ENCODE results near the gene PLEKHA7. TPM values are rescaled to one million over a fixed set of nuclear protein-coding genes. Genes with fewer than 3 reads are reported as not detected.

PLEKHA7 gene
- total and polyA plus RNA-seq, 2 of the 8 experiments (the other 6 are each of a cell fraction or from before 2014, with no cell fraction given) = 11.4 to 25.6 TPM

DNA sequence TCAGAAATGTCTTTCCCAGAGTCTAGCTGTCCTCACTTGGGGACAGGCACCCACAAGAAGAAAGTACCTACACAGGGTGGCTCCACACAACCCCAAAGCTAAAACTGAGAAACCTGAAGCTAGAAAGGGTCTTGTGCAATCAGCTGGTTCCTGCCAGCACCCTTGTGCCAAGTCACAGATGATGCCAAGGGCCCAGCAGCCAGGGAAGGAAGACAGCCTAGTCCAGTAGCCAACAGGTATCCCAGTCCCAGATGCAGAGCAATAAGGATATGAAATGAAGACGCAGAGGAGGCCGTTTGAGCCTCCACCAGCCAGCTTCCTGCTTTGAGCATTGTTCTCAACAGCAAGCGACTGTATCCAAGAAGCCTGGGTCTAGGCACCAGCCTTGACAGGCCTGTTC is 6.1 kb downstream of the PLEKHA7 start (continued):
- TF ChIP-seq NRF1 (IDR thresholded peaks at IDR 0.05; ENCODE audit: low read depth, low read length) (no peak), KDM4A (IDR thresholded peaks at IDR 0.05; ENCODE audit: low read depth, low read length, severe bottlenecking) (no peak), HDAC2 (IDR thresholded peaks at IDR 0.05; ENCODE audit: borderline replicate concordance in 1 of 2, low read depth in 2 of 2, low read length in 2 of 2) (no peak), PHF8 (conservative IDR thresholded peaks at IDR 0.05; ENCODE audit: low read depth, low read length) (no peak), CREB1 (IDR thresholded peaks at IDR 0.05) (no peak)
- TF ChIP-seq, protein P1, sequence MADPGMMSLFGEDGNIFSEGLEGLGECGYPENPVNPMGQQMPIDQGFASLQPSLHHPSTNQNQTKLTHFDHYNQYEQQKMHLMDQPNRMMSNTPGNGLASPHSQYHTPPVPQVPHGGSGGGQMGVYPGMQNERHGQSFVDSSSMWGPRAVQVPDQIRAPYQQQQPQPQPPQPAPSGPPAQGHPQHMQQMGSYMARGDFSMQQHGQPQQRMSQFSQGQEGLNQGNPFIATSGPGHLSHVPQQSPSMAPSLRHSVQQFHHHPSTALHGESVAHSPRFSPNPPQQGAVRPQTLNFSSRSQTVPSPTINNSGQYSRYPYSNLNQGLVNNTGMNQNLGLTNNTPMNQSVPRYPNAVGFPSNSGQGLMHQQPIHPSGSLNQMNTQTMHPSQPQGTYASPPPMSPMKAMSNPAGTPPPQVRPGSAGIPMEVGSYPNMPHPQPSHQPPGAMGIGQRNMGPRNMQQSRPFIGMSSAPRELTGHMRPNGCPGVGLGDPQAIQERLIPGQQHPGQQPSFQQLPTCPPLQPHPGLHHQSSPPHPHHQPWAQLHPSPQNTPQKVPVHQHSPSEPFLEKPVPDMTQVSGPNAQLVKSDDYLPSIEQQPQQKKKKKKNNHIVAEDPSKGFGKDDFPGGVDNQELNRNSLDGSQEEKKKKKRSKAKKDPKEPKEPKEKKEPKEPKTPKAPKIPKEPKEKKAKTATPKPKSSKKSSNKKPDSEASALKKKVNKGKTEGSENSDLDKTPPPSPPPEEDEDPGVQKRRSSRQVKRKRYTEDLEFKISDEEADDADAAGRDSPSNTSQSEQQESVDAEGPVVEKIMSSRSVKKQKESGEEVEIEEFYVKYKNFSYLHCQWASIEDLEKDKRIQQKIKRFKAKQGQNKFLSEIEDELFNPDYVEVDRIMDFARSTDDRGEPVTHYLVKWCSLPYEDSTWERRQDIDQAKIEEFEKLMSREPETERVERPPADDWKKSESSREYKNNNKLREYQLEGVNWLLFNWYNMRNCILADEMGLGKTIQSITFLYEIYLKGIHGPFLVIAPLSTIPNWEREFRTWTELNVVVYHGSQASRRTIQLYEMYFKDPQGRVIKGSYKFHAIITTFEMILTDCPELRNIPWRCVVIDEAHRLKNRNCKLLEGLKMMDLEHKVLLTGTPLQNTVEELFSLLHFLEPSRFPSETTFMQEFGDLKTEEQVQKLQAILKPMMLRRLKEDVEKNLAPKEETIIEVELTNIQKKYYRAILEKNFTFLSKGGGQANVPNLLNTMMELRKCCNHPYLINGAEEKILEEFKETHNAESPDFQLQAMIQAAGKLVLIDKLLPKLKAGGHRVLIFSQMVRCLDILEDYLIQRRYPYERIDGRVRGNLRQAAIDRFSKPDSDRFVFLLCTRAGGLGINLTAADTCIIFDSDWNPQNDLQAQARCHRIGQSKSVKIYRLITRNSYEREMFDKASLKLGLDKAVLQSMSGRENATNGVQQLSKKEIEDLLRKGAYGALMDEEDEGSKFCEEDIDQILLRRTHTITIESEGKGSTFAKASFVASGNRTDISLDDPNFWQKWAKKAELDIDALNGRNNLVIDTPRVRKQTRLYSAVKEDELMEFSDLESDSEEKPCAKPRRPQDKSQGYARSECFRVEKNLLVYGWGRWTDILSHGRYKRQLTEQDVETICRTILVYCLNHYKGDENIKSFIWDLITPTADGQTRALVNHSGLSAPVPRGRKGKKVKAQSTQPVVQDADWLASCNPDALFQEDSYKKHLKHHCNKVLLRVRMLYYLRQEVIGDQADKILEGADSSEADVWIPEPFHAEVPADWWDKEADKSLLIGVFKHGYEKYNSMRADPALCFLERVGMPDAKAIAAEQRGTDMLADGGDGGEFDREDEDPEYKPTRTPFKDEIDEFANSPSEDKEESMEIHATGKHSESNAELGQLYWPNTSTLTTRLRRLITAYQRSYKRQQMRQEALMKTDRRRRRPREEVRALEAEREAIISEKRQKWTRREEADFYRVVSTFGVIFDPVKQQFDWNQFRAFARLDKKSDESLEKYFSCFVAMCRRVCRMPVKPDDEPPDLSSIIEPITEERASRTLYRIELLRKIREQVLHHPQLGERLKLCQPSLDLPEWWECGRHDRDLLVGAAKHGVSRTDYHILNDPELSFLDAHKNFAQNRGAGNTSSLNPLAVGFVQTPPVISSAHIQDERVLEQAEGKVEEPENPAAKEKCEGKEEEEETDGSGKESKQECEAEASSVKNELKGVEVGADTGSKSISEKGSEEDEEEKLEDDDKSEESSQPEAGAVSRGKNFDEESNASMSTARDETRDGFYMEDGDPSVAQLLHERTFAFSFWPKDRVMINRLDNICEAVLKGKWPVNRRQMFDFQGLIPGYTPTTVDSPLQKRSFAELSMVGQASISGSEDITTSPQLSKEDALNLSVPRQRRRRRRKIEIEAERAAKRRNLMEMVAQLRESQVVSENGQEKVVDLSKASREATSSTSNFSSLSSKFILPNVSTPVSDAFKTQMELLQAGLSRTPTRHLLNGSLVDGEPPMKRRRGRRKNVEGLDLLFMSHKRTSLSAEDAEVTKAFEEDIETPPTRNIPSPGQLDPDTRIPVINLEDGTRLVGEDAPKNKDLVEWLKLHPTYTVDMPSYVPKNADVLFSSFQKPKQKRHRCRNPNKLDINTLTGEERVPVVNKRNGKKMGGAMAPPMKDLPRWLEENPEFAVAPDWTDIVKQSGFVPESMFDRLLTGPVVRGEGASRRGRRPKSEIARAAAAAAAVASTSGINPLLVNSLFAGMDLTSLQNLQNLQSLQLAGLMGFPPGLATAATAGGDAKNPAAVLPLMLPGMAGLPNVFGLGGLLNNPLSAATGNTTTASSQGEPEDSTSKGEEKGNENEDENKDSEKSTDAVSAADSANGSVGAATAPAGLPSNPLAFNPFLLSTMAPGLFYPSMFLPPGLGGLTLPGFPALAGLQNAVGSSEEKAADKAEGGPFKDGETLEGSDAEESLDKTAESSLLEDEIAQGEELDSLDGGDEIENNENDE (IDR thresholded peaks at IDR 0.05; ENCODE audit: insufficient replicate concordance, low read length) = no peak
